Measurements from ENCODE around the gene LRRN3. TPM values are rescaled to one million over a fixed set of nuclear protein-coding genes. Genes with fewer than 3 reads are reported as not detected.

LRRN3 gene
- total and polyA plus RNA-seq, 10 of the 15 experiments (the other 5 are each of a cell fraction or from before 2014, with no cell fraction given): 0.02 to 0.24 (median 0.11) TPM; not detected in 3

- peaks cover 9% of the 10 kb centered on the region; the same call in 1 of the 2 replicates for H3K4me1 ChIP-seq (ENCODE audit: control insufficient read depth, insufficient read depth, low read length)
- 0% methylated on average over 2 of the region's 2 CpGs for whole genome bisulfite sequencing (ENCODE audit: insufficient coverage, insufficient replicate concordance, low lambda C conversion rate, missing lambda C conversion rate)
- peak overlapping the region; percentile 67 for H3K4me2 ChIP-seq (ENCODE audit: control insufficient read depth, insufficient read depth)
- CTCF ChIA-PET: interaction anchor here (0.7 to 2.7 kb wide), 13 partner anchors 10 to 596 kb away, joined by 3 to 11 read pairs (median 4); no protein-coding TSS in a partner anchor
- H3K79me2 ChIP-seq (ENCODE audit: control insufficient read depth, insufficient read depth, low read length): no peaks in the 10 kb centered on the region
- BruUV-seq (replicated peaks): no TSS peak
- H3K4me3 ChIP-seq: peak overlapping the region; percentile 40; the same call in 1 of the 2 replicates
- peak overlapping the region; percentile 85 for H3K27ac ChIP-seq (ENCODE audit: control insufficient read depth, insufficient read depth)
- POLR2A ChIA-PET: interaction anchor here (1.2 to 1.7 kb wide), 2 partner anchors 9 to 33 kb away, joined by 3 to 5 read pairs; no protein-coding TSS in a partner anchor
- H3K9me3 ChIP-seq (replicated peaks; ENCODE audit: control insufficient read depth, insufficient read depth, low read length): no peaks in the 10 kb centered on the region
- ATAC-seq (peak; percentile 98), DNase-seq (ENCODE audit: low read depth, low spot score) (peak; percentile 72), FAIRE-seq (peak; percentile 96)
- RAD21 ChIA-PET (ENCODE audit: unreplicated experiment): interaction anchor here (0.8 to 3.1 kb wide), 15 partner anchors 11 to 424 kb away, joined by 3 to 21 read pairs (median 5); partner anchors contain the start of genes IMMP2L and LRRN3
- H3K27me3 ChIP-seq (replicated peaks in 1 of 2; ENCODE audit: control insufficient read depth in 2 of 2, insufficient read depth in 2 of 2, low read length in 1 of 2): no peaks in the 10 kb centered on the region
- in situ Hi-C loops (cut with MboI) (no loop called here), intact Hi-C loops (cut with micrococcal nuclease; ENCODE audit: unreplicated experiment) (no loop called here)
- no peaks in the 10 kb centered on the region for H4K20me1 ChIP-seq (ENCODE audit: control insufficient read depth, insufficient read depth)
- H3K36me3 ChIP-seq (ENCODE audit: control insufficient read depth in 2 of 2, insufficient read depth in 2 of 2, low read length in 1 of 2): no peaks in the 10 kb centered on the region
- H3K9ac ChIP-seq (ENCODE audit: control insufficient read depth, insufficient read depth, low read length): peak overlapping the region; percentile 53
- peak overlapping the region; percentile 70 for H2AFZ ChIP-seq (ENCODE audit: control insufficient read depth, low read depth, low read length)
- SMC1A ChIA-PET (ENCODE audit: uncharacterized antibody, unreplicated experiment): interaction anchor here (0.6 to 4.2 kb wide), 33 partner anchors 8 to 1935 kb away, joined by 3 to 25 read pairs (median 6); no protein-coding TSS in a partner anchor
- TF ChIP-seq BHLHE40 (IDR thresholded peaks at IDR 0.05; ENCODE audit: borderline replicate concordance in 1 of 2, low read depth in 2 of 2, low read length in 1 of 2) (no peak), STAT3 (IDR thresholded peaks at IDR 0.05; ENCODE audit: low read depth, low read length) (no peak), SREBF1 (IDR thresholded peaks at IDR 0.05; ENCODE audit: low read length) (no peak), RB1 (IDR thresholded peaks at IDR 0.05; ENCODE audit: borderline replicate concordance) (no peak), PAX8 (IDR thresholded peaks at IDR 0.05) (no peak), ZBTB40 (IDR thresholded peaks at IDR 0.05; ENCODE audit: borderline replicate concordance) (no peak), RUNX3 (IDR thresholded peaks at IDR 0.05; ENCODE audit: low read length) (peak; percentile 66), E2F4 (IDR thresholded peaks at IDR 0.05; ENCODE audit: low read depth, low read length) (no peak), SMC3 (IDR thresholded peaks at IDR 0.05; ENCODE audit: borderline replicate concordance, low read length) (no peak), NR2C1 (IDR thresholded peaks at IDR 0.05) (no peak), BRCA1 (IDR thresholded peaks at IDR 0.05; ENCODE audit: low read depth, low read length) (no peak), ZNF687 (IDR thresholded peaks at IDR 0.05) (peak; percentile 49; the same call in 1 of the 2 replicates)
Measured at GRCh38 chr7:111138193-111138569, 47.3 kb downstream of the LRRN3 start.

Measured in GM12878 (cell line).